ENCODE measurements around the gene EPOP.

EPOP gene

DNA sequence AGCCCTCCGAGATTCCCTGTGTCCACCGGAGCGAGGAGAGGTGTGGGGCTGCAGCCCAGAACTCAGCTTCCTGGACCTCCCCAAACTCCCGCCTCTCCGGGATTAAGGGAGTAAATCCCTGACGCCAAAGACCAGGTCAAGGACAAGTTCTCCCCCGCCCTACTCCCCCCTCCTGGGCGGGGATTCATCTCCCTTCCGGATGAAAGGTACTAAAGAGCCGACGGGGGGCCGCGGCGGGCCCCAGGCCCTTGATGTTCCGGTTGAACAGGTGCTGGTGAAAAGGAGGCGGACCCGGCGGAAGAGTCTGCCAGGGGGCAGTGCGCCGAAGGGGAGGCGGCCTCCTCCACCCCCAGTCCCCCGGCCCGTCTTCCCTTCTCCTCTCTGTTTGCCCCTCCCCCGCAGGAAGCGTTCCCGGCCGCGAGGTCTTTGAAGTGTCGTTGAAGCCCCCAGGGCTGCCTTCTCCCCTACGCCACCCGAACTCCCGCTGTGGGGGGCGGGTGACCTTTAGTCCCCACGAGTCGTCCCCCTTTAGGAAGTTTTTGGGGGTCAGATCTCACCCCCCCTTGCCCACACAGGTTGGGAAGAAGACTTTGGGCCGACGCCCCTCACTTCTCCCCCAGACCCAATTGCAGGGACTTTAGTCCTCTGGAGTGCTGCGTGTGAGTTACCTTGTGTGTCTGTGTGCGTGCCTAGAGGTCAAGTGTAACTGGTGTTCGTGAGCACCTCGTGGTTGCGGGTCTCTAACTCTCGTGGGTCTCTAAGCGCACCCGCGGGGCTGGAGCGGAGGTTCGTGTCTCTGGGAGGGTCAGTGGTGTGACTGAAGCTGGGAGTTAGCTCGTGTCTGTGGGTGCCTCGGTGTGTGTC is 29.2 kb upstream of the EPOP start:
- CTCF ChIA-PET, result interaction anchor here (0.6 to 2.1 kb wide), 5 partner anchors 11 to 927 kb away, joined by 3 to 10 read pairs (median 3); partner anchors contain the start of gene EPOP
- H3K27ac ChIP-seq, result peak overlapping the region; percentile 93
- peak; percentile 81 for DNase-seq (ENCODE audit: low spot score)
- POLR2A ChIA-PET (ENCODE audit: low non-redundant PET), result interaction anchor here (0.6 to 0.8 kb wide), 2 partner anchors 20 to 27 kb away, joined by 3 to 4 read pairs; no protein-coding TSS in a partner anchor
- TF ChIP-seq, protein P1, sequence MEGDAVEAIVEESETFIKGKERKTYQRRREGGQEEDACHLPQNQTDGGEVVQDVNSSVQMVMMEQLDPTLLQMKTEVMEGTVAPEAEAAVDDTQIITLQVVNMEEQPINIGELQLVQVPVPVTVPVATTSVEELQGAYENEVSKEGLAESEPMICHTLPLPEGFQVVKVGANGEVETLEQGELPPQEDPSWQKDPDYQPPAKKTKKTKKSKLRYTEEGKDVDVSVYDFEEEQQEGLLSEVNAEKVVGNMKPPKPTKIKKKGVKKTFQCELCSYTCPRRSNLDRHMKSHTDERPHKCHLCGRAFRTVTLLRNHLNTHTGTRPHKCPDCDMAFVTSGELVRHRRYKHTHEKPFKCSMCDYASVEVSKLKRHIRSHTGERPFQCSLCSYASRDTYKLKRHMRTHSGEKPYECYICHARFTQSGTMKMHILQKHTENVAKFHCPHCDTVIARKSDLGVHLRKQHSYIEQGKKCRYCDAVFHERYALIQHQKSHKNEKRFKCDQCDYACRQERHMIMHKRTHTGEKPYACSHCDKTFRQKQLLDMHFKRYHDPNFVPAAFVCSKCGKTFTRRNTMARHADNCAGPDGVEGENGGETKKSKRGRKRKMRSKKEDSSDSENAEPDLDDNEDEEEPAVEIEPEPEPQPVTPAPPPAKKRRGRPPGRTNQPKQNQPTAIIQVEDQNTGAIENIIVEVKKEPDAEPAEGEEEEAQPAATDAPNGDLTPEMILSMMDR (conservative IDR thresholded peaks at IDR 0.05; ENCODE audit: low read depth), result no peak

DNA sequence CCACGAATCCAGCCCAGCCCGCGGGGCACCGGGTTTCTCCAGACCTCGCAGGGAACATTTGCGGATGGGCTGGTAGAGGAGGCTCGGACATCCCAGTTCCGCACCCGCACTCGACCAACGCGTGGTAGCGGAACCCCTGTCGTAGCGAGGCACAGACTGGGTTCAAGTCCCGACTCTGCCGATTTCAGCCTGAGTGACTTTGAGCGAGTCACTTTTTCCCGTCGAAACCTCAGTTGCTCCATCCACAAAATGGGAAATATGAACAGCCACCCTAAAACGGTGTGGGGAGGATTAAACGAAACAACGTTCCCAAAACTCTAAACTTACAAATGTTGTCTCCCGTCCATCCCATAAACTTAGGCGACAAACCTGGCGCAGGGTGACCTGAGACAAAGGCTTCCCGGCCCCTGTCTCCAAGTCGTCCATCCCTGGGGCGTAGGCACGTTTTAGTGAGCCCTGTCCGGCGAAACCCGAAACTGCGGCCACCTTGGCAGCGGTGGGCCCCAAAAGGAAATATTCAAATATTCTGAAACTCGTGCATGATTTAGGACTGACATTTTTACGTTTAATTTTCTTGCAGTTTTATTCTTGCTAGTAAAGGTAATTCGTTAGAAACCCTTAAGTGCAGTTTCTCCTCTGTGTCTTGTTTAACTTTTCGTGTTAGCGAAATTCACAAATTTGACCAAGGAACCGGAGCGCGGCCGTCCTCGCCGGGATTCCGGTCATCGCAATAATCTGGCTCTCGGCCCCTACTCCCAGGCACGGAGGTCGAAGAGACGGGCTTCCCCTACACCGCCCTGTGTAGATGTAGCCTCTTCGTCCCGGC is 28.4 kb upstream of the EPOP start:
- ChIA-PET POLR2A (ENCODE audit: low non-redundant PET) (interaction anchor here (0.6 to 0.8 kb wide), 2 partner anchors 19 to 27 kb away, joined by 3 to 4 read pairs; no protein-coding TSS in a partner anchor), CTCF (interaction anchor here (0.7 kb wide), 1 partner anchor 28 kb away, joined by 3 read pairs; no protein-coding TSS in a partner anchor)
- H3K27ac ChIP-seq, result peak overlapping the region; percentile 93
- no peak for DNase-seq (ENCODE audit: low spot score)
- TF ChIP-seq, protein P1 (conservative IDR thresholded peaks at IDR 0.05; ENCODE audit: low read depth), result no peak

DNA sequence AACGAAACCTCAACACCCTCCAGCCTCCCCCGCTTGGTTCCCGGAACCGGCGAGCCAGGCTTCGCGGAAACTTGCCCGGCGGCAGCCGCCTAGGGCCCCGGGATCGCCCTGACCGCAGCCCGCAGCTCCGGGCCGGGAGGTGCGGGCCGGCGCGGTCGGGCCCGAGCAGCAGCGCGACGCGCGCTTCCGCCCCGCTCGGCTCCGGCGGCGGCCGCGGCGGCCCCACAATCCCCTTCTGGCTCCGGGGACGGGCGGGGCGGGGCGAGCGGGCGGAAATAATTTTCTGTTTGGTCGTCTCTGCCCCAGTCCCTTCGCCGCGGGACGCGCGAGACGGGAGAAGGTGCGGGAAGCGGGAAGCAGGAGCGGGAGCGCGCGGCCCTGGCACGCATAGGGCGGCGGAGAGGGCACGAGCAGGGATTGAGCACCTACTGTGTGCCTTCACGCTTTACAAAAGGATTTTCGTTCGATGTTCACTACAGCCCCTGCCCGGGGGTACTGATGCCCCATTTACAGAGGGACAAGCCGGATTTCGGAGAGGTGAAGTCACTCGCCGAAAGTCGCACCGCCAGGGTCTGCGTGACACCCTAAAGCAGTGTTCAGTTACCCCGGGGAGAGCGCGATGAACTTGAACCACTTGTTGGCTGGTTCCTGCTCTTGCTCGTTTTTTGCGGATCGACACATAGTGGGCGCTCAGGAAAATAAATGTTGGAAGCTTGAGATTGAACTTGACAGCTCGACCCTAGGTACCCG is 27.6 kb upstream of the EPOP start:
- peak overlapping the region; percentile 93 for H3K27ac ChIP-seq
- TF ChIP-seq, protein P1 (conservative IDR thresholded peaks at IDR 0.05; ENCODE audit: low read depth), result no peak
- DNase-seq (ENCODE audit: low spot score), result peak; percentile 83
- POLR2A ChIA-PET (ENCODE audit: low non-redundant PET), result interaction anchor here (0.5 kb wide), 2 partner anchors 52 to 59 kb away, joined by 3 to 4 read pairs; no protein-coding TSS in a partner anchor
- CTCF ChIA-PET, result interaction anchor here (0.6 to 0.8 kb wide), 4 partner anchors 29 to 456 kb away, joined by 3 to 4 read pairs (median 3); no protein-coding TSS in a partner anchor

DNA sequence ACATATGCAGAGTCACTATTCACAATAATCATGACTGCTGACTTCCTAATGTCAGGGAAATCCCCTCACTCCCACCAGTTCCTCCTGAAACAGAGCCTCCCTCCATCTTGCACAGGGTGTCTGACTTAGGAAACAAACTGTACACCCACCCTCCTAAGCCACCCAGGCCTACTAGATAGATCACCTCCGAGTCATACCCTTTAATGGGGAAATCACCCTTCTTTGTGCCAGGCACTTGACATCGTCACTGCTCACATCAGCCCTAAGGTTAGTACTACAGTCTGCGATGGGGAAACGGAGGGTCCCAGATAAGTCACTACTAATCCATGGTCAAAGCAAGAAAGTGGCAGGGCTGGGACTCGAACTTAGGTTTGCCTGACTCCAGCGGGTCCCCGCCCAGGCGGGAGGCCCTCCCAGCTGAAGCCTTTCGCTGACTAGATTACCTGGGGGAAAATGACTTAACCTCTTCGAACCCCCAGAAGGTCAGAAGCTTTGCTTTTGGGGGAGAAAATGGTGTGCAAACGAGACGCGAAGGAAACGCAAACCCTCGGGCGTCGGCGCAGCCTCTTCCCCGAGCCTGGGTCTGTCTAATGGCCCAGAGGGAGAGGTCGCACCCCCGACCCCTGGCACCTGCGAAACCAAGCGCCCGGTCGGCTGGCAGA is 26.9 kb upstream of the EPOP start:
- ChIA-PET POLR2A (ENCODE audit: low non-redundant PET) (interaction anchor here (0.5 kb wide), 2 partner anchors 53 to 59 kb away, joined by 3 to 4 read pairs; no protein-coding TSS in a partner anchor), CTCF (interaction anchor here (0.6 to 0.9 kb wide), 4 partner anchors 29 to 456 kb away, joined by 3 to 5 read pairs (median 4); partner anchors contain the start of gene CISD3)
- peak overlapping the region; percentile 93 for H3K27ac ChIP-seq
- TF ChIP-seq, protein P1 (conservative IDR thresholded peaks at IDR 0.05; ENCODE audit: low read depth), result no peak
- DNase-seq (ENCODE audit: low spot score), result no peak

DNA sequence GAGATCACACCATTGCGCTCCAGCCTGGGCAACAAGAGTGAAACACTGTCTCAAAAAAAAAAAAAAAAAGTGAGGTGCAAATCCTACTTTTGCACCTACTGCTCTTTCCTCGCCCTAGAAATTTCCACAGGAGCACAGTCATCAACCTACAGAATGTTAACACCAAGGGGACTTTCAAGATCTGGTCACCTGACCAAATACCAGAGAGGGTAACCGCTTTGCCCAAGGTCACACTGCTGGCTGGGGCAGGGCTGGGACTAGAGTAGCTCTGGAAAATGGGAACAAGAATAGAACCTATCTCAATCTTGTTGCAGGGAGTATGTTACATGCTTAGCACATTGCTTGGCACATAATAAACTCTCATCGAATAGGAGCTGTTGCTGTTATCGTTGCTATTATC is 24.0 kb upstream of the EPOP start:
- POLR2A ChIA-PET (ENCODE audit: low non-redundant PET), result no interaction called here
- no peak overlapping the region for H3K27ac ChIP-seq
- no peak for DNase-seq (ENCODE audit: low spot score)
- CTCF ChIA-PET, result no interaction called here
- TF ChIP-seq, protein P1 (conservative IDR thresholded peaks at IDR 0.05; ENCODE audit: low read depth), result no peak

Data from RWPE1 (cell line).